Karpas-422 (cell line): ENCODE results near the gene TP53BP2. TPM values are rescaled to one million over a fixed set of nuclear protein-coding genes. Genes with fewer than 3 reads are reported as not detected.
"Not testable (repeated sequence)": the region's sequence is repeated elsewhere in the genome, so short reads cannot be mapped to it uniquely, and the experiment has no call there.

ENCODE experiments used
- DNase-seq: peaks from one replicate; pipeline ENCODE4 v3.0.0-alpha.2; 2015
- H2AFZ ChIP-seq: fragments of 200-600 bp; sonication (generic); 2 replicates; pipeline ENCODE4 v1.6.1; 2014; ENCODE audit warnings: antibody characterized with exemption, low read length, mixed read lengths
- H3K27ac ChIP-seq: fragments of 200-600 bp; sonication (generic); 2 replicates; pipeline ENCODE4 v1.5.1; 2014; ENCODE audit warnings: mild to moderate bottlenecking, low read length, moderate library complexity
- H3K27me3 ChIP-seq: fragments of 200-600 bp; sonication (generic); 2 replicates; pipeline ENCODE4 v1.6.1; 2014; ENCODE audit warnings: low read length, mixed read lengths
- H3K36me3 ChIP-seq: fragments of 200-600 bp; sonication (generic); 2 replicates; pipeline ENCODE4 v1.6.1; 2014; ENCODE audit warnings: low read length, mixed read lengths; ENCODE audit not compliant: insufficient read depth
- H3K4me1 ChIP-seq: fragments of 200-600 bp; sonication (generic); 2 replicates; pipeline ENCODE4 v1.6.1; 2014; ENCODE audit warnings: mild to moderate bottlenecking, low read length, mixed read lengths
- H3K4me2 ChIP-seq: fragments of 200-600 bp; sonication (generic); 2 replicates; pipeline ENCODE4 v1.6.1; 2014; ENCODE audit warnings: low read length, low read depth, mild to moderate bottlenecking; ENCODE audit not compliant: poor library complexity, severe bottlenecking
- H3K4me3 ChIP-seq: fragments of 200-600 bp; sonication (generic); 2 replicates; pipeline ENCODE4 v1.5.1; 2014; ENCODE audit warnings: mild to moderate bottlenecking, antibody characterized with exemption, low read length, mixed read lengths
- H3K79me2 ChIP-seq: fragments of 200-600 bp; sonication (generic); 2 replicates; pipeline ENCODE4 v1.6.1; 2014; ENCODE audit warnings: mild to moderate bottlenecking, low read length, mixed read lengths
- H3K9ac ChIP-seq: fragments of 200-600 bp; sonication (generic); 2 replicates; pipeline ENCODE4 v1.6.0; 2014; ENCODE audit warnings: low read length
- H3K9me2 ChIP-seq: fragments of 200-600 bp; sonication (generic), shearing (Covaris generic); replicated peaks from 2 replicates; pipeline ENCODE4 v1.6.0; 2014; ENCODE audit warnings: mild to moderate bottlenecking, low read length, moderate library complexity; ENCODE audit not compliant: insufficient read depth
- H3K9me3 ChIP-seq: fragments of 300-700, 200-600 bp; sonication (generic); 2 replicates; pipeline ENCODE4 v1.6.1; 2014; ENCODE audit warnings: low read length, mixed read lengths
- H4K20me1 ChIP-seq: fragments of 200-600 bp; sonication (generic); 2 replicates; pipeline ENCODE4 v1.6.1; 2014; ENCODE audit warnings: mild to moderate bottlenecking, antibody characterized with exemption, low read length, low read depth; ENCODE audit not compliant: insufficient read depth
- total RNA-seq: library from RNA; depleted of rRNA; stranded (reverse); fragments of >200 nt; shearing (Covaris generic); gene quantifications from 2 replicates; pipeline ENCODE4 v1.2.3, GENCODE V29; 2014; ENCODE audit warnings: low replicate concordance

The TP53BP2 gene
- total RNA-seq, 1 experiment from 2014 or later: 1.5 TPM

DNA sequence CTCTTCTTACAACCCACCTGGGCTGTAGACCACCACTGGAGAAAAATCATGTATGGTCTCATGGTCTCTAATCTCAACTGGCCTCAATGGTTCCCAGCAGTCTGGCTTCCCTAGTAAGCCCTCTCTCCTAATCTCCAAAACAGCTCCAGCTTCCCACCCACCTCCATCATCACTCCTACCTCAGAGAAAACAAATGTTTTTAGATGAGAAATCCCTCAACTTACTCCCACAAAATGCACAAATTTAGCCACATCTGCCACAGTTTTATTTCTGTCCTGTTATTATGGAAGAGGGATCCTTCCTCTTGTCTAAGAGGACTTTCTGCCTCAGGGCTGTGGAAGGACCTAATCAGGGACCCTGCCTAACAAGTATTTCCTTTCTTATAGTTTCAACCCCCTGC lies 32.1 kb downstream of the TP53BP2 start:
- Histone ChIP-seq H3K4me3 (no peak overlapping the region), H4K20me1 (no peaks in the 10 kb centered on the region), H3K9me3 (no peaks in the 10 kb centered on the region), H3K9me2 (no peaks in the 10 kb centered on the region), H3K9ac (no peak overlapping the region), H3K4me2 (no peak overlapping the region), H3K27me3 (no peaks in the 10 kb centered on the region), H3K79me2 (no peaks in the 10 kb centered on the region), H2AFZ (no peak overlapping the region), H3K4me1 (no peaks in the 10 kb centered on the region), H3K36me3 (no peaks in the 10 kb centered on the region), H3K27ac (no peak overlapping the region)
- no peak for DNase-seq

DNA sequence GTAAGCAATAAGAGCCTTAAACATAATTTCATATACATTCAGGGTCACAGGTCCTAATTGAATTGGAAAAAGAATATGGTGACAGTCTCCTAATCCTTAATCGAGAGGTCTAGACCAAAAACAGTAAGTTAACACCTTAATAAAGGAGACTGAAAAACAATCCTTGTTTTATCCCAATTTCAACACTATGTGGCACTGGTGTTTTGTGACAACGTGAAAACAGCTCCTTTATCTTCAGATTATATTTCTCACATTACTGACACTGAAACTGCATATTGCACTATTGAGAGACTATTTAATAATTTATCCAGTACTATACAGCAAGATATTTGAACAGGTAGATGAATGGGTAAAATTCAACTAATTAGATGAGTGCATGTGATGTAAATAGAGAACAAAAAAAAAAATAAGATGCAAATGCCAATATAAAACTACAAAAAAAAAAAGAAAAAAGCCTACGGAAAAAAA lies 34.1 kb downstream of the TP53BP2 start:
- no peaks in the 10 kb centered on the region for H3K9me2 ChIP-seq
- DNase-seq: peak; percentile 67
- no peak overlapping the region for H3K4me3 ChIP-seq
- no peaks in the 10 kb centered on the region for H3K36me3 ChIP-seq
- H3K4me1 ChIP-seq: no peaks in the 10 kb centered on the region
- H3K9me3 ChIP-seq: no peaks in the 10 kb centered on the region
- no peak overlapping the region for H3K27ac ChIP-seq
- H4K20me1 ChIP-seq: no peaks in the 10 kb centered on the region
- no peak overlapping the region for H3K9ac ChIP-seq
- no peak overlapping the region for H2AFZ ChIP-seq
- H3K27me3 ChIP-seq: no peaks in the 10 kb centered on the region
- no peak overlapping the region for H3K4me2 ChIP-seq
- H3K79me2 ChIP-seq: no peaks in the 10 kb centered on the region

DNA sequence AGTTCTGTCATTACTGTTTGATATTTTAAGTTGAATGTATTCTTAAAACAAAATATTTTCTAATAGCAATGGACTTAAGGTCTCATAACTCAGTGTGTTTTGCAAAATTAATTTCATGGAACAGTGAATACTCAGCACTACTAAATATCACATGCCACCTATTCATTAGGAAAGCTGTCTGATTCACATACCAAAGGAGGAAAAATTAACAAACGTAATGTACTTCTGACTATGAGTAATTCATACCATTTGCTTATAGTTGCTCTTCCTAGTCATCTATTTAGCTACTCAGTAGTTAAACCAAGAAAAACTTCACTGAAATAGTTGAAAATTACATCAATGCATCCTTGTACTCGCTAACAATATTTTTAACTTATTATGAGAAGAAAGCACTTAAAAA lies 35.2 kb downstream of the TP53BP2 start:
- no peaks in the 10 kb centered on the region for H3K36me3 ChIP-seq

DNA sequence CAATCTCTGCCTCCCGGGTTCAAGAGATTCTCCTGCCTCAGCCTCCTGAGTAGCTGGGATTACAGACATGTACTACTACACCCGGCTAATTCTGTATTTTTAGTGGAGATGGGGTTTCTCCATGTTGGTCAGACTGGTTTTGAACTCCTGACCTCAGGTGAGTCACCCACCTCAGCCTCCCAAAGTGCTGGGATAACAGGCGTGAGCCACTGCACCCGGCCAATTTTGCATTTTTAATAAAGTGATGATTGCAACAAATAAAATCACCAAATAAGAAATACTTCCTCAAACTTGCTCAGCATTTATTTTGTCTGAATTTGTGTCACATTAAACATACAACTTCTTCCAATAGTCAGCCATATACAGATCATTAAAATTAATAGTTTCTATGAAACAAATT lies 35.8 kb downstream of the TP53BP2 start:
- DNase-seq, H3K79me2 ChIP-seq, H3K4me2 ChIP-seq: not testable (repeated sequence)

More for the DNA sequence above, 35.2 kb downstream of the TP53BP2 start:
- Histone ChIP-seq H3K9ac (no peak overlapping the region), H3K4me3 (no peak overlapping the region), H2AFZ (no peak overlapping the region), H3K9me3 (no peaks in the 10 kb centered on the region), H3K9me2 (no peaks in the 10 kb centered on the region), H3K4me1 (no peaks in the 10 kb centered on the region), H3K27me3 (no peaks in the 10 kb centered on the region), H3K27ac (no peak overlapping the region), H4K20me1 (no peaks in the 10 kb centered on the region), H3K79me2 (no peaks in the 10 kb centered on the region), H3K4me2 (no peak overlapping the region)
- no peak for DNase-seq

DNA sequence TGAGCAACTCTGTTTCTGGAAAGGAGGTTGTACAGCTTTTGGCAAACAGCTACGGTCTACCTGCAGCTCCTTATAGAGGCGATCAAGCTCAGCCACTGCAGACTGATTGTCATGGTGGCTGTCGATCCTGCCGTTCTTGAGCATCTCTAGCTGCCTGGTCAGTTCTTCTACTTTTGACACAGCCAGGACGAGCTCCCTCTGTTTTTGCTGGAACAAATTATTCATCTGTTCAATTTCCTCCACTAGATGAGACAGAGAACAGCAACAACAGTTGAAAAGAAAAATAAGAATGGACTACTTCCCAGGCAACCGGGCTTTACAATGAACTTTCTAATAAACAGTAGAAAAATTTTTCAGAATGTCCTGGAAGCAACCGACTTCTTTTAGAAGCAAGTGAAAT lies 42.5 kb downstream of the TP53BP2 start:
- no peaks in the 10 kb centered on the region for H3K27me3 ChIP-seq
- no peaks in the 10 kb centered on the region for H3K4me1 ChIP-seq
- no peak overlapping the region for H3K27ac ChIP-seq
- no peak for DNase-seq
- no peak overlapping the region for H2AFZ ChIP-seq
- H3K9ac ChIP-seq: no peak overlapping the region
- H4K20me1 ChIP-seq: no peaks in the 10 kb centered on the region
- no peaks in the 10 kb centered on the region for H3K9me2 ChIP-seq
- no peaks in the 10 kb centered on the region for H3K9me3 ChIP-seq
- no peak overlapping the region for H3K4me2 ChIP-seq
- H3K36me3 ChIP-seq: no peaks in the 10 kb centered on the region
- H3K79me2 ChIP-seq: no peaks in the 10 kb centered on the region
- H3K4me3 ChIP-seq: no peak overlapping the region

More for the DNA sequence above, 35.8 kb downstream of the TP53BP2 start:
- H3K9ac ChIP-seq, H2AFZ ChIP-seq, H3K27ac ChIP-seq, H3K36me3 ChIP-seq, H3K4me3 ChIP-seq, H3K27me3 ChIP-seq, H3K9me3 ChIP-seq, H3K4me1 ChIP-seq, H3K9me2 ChIP-seq, H4K20me1 ChIP-seq: not testable (repeated sequence)

DNA sequence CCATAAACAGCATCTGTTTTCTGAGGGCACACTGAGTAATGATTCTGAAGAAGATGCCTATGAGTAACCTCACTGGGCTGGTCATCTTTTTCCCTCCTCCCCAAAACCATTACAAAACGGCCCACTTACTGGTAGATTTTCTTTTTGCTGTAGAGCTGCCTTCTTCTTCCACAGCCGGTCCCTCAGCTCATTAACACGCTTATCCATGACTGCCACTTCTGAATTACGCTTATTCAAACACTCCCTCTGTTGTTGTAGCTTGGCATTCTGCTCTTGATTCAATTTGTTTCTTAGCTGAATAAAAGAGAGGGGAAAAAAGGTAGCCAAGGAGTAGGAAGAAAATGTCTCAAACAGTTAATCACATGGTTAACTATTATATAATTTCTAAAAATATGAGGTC lies 43.1 kb downstream of the TP53BP2 start:
- no peaks in the 10 kb centered on the region for H3K9me2 ChIP-seq
- no peak overlapping the region for H3K4me2 ChIP-seq
- H2AFZ ChIP-seq: no peak overlapping the region
- no peak overlapping the region for H3K4me3 ChIP-seq
- H4K20me1 ChIP-seq: no peaks in the 10 kb centered on the region
- no peak overlapping the region for H3K27ac ChIP-seq
- H3K9ac ChIP-seq: no peak overlapping the region
- H3K79me2 ChIP-seq: no peaks in the 10 kb centered on the region
- no peaks in the 10 kb centered on the region for H3K4me1 ChIP-seq
- H3K27me3 ChIP-seq: no peaks in the 10 kb centered on the region
- H3K36me3 ChIP-seq: no peaks in the 10 kb centered on the region
- DNase-seq: no peak
- no peaks in the 10 kb centered on the region for H3K9me3 ChIP-seq

DNA sequence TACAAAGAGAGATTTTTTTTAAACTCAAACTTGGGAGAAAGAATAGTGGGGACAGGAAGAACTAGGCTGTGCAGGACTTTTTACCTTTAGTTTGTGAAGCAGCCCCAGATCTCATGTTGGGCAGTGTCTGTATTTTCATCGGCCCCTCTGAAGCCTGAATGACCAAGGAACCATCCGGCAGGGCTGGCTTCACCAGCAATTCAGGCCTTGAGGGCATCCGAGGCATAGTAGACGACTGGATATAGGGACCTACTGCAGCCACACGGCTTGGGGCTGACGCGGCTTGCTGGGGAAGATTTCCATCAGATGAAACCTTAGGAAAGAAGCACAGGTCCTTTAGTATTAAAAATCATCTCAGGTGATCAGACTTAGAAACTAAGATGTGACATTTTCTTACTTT lies 43.7 kb downstream of the TP53BP2 start:
- no peaks in the 10 kb centered on the region for H3K36me3 ChIP-seq
- no peak overlapping the region for H3K27ac ChIP-seq
- H3K9me2 ChIP-seq: no peaks in the 10 kb centered on the region
- no peaks in the 10 kb centered on the region for H3K9me3 ChIP-seq
- H3K79me2 ChIP-seq: no peaks in the 10 kb centered on the region
- H4K20me1 ChIP-seq: no peaks in the 10 kb centered on the region
- no peak overlapping the region for H3K9ac ChIP-seq
- H3K4me2 ChIP-seq: no peak overlapping the region
- no peak overlapping the region for H2AFZ ChIP-seq
- peak; percentile 17 for DNase-seq
- H3K4me3 ChIP-seq: no peak overlapping the region
- no peaks in the 10 kb centered on the region for H3K4me1 ChIP-seq
- no peaks in the 10 kb centered on the region for H3K27me3 ChIP-seq

DNA sequence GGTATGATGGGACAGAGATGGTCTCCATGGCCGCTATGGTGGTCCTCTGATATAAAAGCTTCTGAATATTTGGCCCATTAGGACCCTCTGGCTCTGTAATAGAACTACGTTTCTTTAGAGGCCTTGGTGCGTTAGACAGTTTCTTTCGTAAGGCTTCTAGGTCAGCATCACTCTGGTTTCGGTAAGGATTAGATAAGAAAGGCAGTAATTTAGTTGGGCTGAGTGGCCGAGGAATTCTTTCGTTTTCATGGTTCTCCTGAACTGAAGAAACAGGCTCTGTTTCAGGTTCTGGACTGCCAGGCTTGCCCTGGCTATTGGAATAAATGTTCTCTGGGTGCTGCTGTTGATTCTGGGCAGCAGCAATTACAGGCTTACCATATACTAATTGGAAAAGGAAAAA lies 49.5 kb downstream of the TP53BP2 start:
- H3K27ac ChIP-seq: no peak overlapping the region
- no peaks in the 10 kb centered on the region for H3K27me3 ChIP-seq
- no peak overlapping the region for H3K4me2 ChIP-seq
- H4K20me1 ChIP-seq: no peaks in the 10 kb centered on the region
- no peaks in the 10 kb centered on the region for H3K9me2 ChIP-seq
- no peak overlapping the region for H3K9ac ChIP-seq
- no peak overlapping the region for H3K4me3 ChIP-seq
- DNase-seq: no peak
- H3K36me3 ChIP-seq: no peaks in the 10 kb centered on the region
- no peaks in the 10 kb centered on the region for H3K4me1 ChIP-seq
- H3K79me2 ChIP-seq: no peaks in the 10 kb centered on the region
- H3K9me3 ChIP-seq: no peaks in the 10 kb centered on the region
- no peak overlapping the region for H2AFZ ChIP-seq
